HG03103 (cell line): ENCODE data around the gene ZNF598.
"Not testable (repeated sequence)": the region's sequence is repeated elsewhere in the genome, so short reads cannot be mapped to it uniquely, and the experiment has no call there.

Experiments used
- ATAC-seq: cut with Tn5 transposase; IDR thresholded peaks from one replicate; pipeline ENCODE4 v1.9.1; 2021; ENCODE audit warnings: low read depth; ENCODE audit not compliant: unreplicated experiment

Gene ZNF598

GRCh38 chr16:2040787-2041522 is 31.3 kb upstream of the ZNF598 start:
- ATAC-seq: no peak

- no peak for ATAC-seq
Measured at GRCh38 chr16:2040041-2040786, 30.6 kb upstream of the ZNF598 start.

- ATAC-seq: no peak
Measured at GRCh38 chr16:2039274-2040031, 29.8 kb upstream of the ZNF598 start.

DNA sequence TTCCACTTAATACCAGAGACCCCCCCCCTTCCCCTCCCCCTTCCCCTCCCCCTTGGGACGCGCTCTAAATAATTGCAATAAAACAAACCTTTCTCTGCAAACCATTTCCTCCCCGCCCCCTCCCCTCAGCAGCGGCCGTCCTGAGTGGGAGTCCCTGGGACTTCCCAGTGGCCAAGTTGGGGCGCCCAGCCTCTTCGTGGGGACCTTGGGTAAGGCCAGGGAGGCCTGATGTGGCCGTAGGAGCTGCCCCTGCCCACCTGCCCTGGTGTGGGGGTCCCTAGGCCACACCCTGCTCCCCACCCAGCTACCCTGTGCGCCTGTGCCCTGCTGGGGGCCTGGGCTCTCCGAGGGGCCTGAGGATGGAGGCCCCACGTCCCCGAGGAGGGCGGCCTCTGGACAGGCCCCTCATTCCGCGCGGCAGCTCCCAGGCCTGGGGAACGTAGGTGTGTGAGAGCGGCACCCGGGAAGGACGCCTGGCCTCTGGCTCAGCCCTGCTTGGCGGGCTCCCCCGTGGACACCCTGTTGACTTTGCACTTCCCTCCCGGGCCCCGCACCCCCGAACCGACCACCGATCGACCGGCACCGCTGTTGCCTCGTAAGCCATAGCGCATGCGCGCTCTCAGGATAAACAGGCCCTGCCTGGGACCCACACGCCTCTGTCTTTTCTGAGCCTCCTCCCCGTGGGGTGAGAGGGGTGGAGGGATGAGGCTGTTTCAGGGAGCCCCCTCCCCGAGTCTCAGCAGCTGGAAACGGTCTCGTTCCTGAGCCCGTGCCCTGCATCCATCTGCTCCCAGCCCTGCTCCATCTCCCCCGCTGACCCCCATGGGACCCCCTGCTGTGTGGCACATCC is 29.0 kb upstream of the ZNF598 start:
- ATAC-seq: no peak

GRCh38 chr16:2037647-2038381 is 28.2 kb upstream of the ZNF598 start:
- no peak for ATAC-seq

GRCh38 chr16:2037115-2037514 is 27.5 kb upstream of the ZNF598 start:
- ATAC-seq: no peak

DNA sequence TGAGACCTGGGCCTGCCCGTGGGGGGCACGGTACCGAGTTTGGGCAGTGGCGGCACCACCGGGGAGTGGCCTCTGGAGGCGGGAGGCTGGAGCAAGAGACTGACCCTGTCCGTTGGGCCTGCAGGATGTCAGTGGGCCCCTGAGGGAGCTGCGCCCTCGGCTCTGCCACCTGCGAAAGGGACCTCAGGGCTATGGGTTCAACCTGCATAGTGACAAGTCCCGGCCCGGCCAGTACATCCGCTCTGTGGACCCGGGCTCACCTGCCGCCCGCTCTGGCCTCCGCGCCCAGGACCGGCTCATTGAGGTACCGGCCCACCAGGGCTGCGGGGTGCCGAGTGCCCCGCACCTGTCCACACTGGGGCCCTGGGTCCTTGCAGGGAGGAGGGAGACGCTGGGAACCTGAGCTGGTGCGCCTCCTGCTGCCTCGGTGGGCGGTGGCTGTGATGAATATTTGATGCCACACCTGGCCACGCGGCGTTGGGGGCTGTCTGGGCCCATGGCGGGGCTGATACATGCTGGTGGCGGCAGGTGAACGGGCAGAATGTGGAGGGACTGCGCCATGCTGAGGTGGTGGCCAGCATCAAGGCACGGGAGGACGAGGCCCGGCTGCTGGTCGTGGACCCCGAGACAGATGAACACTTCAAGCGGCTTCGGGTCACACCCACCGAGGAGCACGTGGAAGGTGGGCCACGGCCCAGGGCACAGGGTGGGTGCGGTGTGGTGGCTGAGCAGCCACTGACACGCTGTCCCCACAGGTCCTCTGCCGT is 26.8 kb upstream of the ZNF598 start:
- ATAC-seq: no peak

GRCh38 chr16:2035431-2036199 is 26.0 kb upstream of the ZNF598 start:
- ATAC-seq: no peak

GRCh38 chr16:2034696-2035430 is 25.2 kb upstream of the ZNF598 start:
- no peak for ATAC-seq

DNA sequence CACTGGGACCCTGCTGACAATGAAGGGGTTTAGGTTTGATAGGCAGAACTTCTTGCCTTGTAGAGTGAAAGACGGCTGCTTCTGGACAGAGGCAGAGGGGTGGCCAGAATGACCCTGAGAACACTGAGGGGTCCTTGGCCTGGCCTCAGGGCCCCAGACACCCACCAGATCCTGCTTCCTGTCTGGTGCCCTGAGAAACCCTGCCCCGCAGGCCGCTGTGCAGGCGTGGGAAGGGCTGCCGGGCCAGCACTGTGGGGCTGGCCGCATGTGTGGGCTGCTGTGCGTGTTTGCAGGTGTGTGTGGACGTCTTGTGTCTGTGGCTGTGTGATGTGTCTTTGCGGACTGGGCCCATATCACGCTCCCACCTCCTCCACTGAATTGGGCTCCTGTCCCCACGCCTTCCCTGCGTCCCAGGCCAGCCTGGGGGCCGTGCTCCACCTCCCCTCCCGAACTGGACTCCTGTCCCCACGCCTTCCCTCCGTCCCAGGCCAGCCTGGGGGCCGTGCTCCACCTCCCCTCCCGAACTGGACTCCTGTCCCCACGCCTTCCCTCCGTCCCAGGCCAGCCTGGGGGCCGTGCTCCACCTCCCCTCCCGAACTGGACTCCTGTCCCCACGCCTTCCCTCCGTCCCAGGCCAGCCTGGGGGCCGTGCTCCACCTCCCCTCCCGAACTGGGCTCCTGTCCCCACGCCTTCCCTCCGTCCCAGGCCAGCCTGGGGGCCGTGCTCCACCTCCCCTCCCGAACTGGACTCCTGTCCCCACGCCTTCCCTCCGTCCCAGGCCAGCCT is 24.5 kb upstream of the ZNF598 start:
- not testable (repeated sequence) for ATAC-seq

DNA sequence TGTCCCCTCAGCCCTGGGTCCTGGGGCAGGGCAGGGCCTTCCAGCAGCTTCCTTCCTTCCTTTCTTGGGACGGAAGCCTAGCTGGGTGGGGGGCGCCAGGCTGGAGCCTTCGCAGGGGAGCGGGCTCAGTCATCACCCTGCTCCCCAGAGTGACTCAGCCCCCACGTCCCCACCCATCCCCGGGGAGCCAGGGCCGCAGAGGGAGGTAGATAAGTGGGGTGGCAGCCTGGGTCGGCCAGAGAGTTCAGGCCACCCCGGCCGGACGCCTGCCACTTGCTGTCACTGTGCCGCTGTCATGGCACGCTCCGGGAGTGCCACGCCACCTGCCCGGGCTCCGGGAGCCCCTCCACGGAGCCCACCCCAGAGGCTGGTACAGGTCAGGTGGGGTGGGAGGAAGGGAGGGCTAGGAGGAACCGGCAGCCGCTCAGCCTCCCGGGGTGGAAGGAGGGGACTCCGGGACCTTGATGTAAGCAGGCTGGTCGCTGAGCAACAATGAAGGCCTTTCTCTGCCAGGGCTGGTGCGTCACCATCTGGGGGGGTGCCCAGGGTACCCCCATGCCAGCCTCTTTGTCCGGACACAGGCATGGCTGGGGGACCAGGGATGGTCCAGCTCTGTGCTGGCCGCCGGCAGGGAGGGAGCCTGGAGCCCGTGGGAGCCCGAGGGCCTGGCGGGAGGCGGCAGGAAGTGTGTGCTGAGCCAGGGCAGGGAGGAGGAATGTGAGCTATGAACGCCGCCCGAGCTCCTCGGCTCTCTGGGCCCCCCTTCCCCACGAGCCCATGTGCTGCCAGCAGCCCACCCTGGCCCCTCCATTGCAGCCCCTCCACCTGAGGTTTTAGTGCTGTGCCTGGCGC is 23.7 kb upstream of the ZNF598 start:
- ATAC-seq: no peak

DNA sequence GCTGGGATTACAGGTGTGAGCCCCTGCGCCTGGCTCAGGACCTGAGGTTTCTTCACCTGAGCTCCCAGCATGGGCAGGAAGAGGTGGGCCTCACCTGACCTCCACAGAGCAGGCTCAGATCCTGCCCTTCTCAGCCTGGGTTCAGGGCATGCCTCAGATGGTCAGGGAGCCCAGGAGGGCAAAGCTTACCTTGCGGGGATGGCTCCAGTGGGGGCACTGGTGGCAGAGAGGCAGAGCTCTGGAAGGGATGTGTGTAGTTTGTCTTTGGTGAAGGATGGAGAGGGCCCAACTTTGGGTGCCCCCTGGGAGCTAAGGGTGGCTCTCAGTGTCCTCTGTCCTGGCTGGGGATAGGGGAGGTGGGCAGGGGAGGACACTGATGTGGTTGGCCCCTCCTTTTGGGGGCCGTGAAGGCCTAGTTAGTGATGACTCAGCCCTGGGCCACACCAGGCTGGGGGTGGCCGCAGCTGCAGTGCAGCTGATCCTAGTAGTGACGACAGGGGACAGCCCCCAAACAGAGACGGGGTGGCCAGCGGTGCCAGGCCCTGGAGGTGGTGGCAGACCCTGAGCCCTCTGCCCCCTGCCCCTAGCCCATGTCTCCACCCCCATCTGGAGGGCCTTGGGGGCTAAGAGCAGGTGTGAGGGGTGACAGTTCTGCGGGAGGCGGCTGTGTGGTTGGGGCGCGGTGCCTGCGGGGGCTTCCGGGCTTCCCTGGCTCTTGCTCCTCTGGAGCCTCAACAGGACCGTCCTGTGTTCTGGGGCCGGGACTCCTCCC is 22.9 kb upstream of the ZNF598 start:
- ATAC-seq: no peak

DNA sequence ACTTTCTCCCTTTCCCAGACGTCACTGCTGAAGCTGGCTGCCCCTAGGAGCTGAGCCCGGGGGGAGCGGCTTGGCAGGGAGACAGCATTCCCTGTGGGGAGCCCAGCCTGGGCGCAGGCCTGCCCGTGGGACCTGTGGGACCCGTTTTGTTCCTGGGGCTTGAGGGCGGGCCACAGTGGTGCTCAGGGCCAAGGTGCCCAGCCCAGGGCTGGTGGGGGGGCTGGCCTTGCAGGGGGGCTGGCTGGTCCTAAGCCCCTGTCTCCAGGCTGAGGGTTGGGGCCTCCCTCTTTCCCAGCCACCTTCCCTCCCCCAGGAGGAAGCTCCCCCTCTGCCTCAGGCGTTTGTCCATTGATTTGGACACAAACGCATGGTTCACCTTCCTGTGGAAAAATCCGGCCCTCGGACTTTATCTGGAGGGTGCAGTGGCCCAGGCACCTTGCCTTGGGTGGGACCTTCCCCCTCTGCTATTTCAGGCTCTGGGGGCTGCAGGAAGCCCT is 21.5 kb upstream of the ZNF598 start:
- ATAC-seq: no peak

DNA sequence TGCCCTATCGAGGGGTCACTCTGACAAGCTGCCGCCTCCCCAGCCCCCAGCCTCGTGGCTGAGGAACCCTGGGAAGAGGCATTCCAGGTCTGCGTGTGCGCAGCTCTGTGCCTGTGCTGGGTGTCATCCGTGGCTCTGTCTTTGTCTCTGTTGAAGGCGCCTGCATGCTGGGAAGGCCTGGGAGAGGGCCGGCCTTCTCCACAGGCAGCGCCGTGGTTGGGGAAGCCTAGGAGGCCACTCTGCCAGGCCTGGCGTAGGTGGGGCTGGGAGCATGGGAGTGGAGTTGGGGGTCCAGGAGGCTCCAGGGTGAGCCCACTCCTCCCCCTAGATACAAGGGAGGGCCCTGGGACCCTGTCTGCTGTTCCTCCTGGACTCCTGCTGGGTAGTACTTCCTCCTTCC is 20.4 kb upstream of the ZNF598 start:
- no peak for ATAC-seq

- no peak for ATAC-seq
Measured at GRCh38 chr16:2029350-2029749, 19.7 kb upstream of the ZNF598 start.
